Cardiac muscle cell (in vitro differentiated cells and primary cell): ENCODE measurements around the gene PDX1. TPM values are rescaled to one million over a fixed set of nuclear protein-coding genes. Genes with fewer than 3 reads are reported as not detected.

Source experiments
- DNase-seq, 2 donors: peaks; one replicate each; pipeline versions ENCODE4 v3.0.0 to v3.0.0-alpha.2; 2010 to 2017; ENCODE audit warnings: low read depth in 1 of 2, low spot score in 1 of 2
- H3K27ac ChIP-seq: fragments of 200-600 bp; sonication (generic); 2 replicates; pipeline ENCODE4 v1.5.1; 2016
- H3K27me3 ChIP-seq: fragments of 200-600 bp; sonication (generic); 2 replicates; pipeline ENCODE4 v1.6.0; 2016; ENCODE audit warnings: control low read depth
- H3K36me3 ChIP-seq: fragments of 200-600 bp; sonication (generic); 2 replicates; pipeline ENCODE4 v1.5.1; 2016; ENCODE audit warnings: control low read depth
- H3K4me1 ChIP-seq: fragments of 200-600 bp; sonication (generic); 2 replicates; pipeline ENCODE4 v1.8.1; 2017; ENCODE audit warnings: low read depth, mild to moderate bottlenecking, mixed run types
- H3K4me3 ChIP-seq: fragments of 200-600 bp; sonication (generic); 2 replicates; pipeline ENCODE4 v1.5.1; 2016; ENCODE audit warnings: mild to moderate bottlenecking
- H3K9me3 ChIP-seq: fragments of 200-600 bp; sonication (generic); 2 replicates; pipeline ENCODE4 v1.5.1; 2017; ENCODE audit warnings: low read depth, mild to moderate bottlenecking, control low read depth
- CTCF ChIP-seq: IDR thresholded peaks from 2 replicates; pipeline ENCODE4 v1.5.1; 2012; ENCODE audit warnings: low read depth, mild to moderate bottlenecking, low read length
- polyA plus RNA-seq: library from polyadenylated mRNA; unstranded; fragments of >200 nt; fragmentation: Nextera tagmentation; extraction: Ambion mirVana; gene quantifications from 2 replicates; pipeline ENCODE4 v1.2.1, GENCODE V29; 2016
- total RNA-seq: library from RNA; depleted of rRNA; stranded (reverse); fragments of >200 nt; gene quantifications from 2 replicates; pipeline ENCODE4 v1.2.3, GENCODE V29; 2016

The PDX1 gene
- total and polyA plus RNA-seq, 2 experiments from 2014 or later = not detected

- Histone ChIP-seq H3K9me3 (no peaks in the 10 kb centered on the region), H3K4me3 (no peak overlapping the region), H3K4me1 (no peaks in the 10 kb centered on the region), H3K36me3 (no peaks in the 10 kb centered on the region), H3K27me3 (peaks cover 100% of the 10 kb centered on the region), H3K27ac (no peak overlapping the region)
- no peak for DNase-seq
- no peak for TF ChIP-seq CTCF
These were observed 7.9 kb downstream of the PDX1 start for GRCh38 chr13:27927444-27928352.

- Histone ChIP-seq H3K27ac (no peak overlapping the region), H3K27me3 (peaks cover 100% of the 10 kb centered on the region), H3K4me3 (no peak overlapping the region), H3K36me3 (no peaks in the 10 kb centered on the region), H3K9me3 (no peaks in the 10 kb centered on the region), H3K4me1 (no peaks in the 10 kb centered on the region)
- DNase-seq = no peak
- no peak for TF ChIP-seq CTCF
These were observed 8.6 kb downstream of the PDX1 start for GRCh38 chr13:27928353-27928804.

GRCh38 chr13:27928805-27929753, 9.3 kb downstream of the PDX1 start:
- Histone ChIP-seq H3K4me1 (no peaks in the 10 kb centered on the region), H3K27me3 (peaks cover 100% of the 10 kb centered on the region), H3K36me3 (no peaks in the 10 kb centered on the region), H3K27ac (no peak overlapping the region), H3K4me3 (no peak overlapping the region), H3K9me3 (no peaks in the 10 kb centered on the region)
- no peak for TF ChIP-seq CTCF
- no peak for DNase-seq

- Histone ChIP-seq H3K36me3 (no peaks in the 10 kb centered on the region), H3K27ac (no peak overlapping the region), H3K4me1 (no peaks in the 10 kb centered on the region), H3K4me3 (no peak overlapping the region), H3K27me3 (peaks cover 96% of the 10 kb centered on the region), H3K9me3 (no peaks in the 10 kb centered on the region)
- no peak for TF ChIP-seq CTCF
- DNase-seq = no peak
These were observed 10.1 kb downstream of the PDX1 start for GRCh38 chr13:27929868-27930267.

GRCh38 chr13:27933118-27933517, 13.3 kb downstream of the PDX1 start:
- no peak for DNase-seq
- no peaks in the 10 kb centered on the region for H3K4me1 ChIP-seq
- TF ChIP-seq CTCF = no peak
- no peaks in the 10 kb centered on the region for H3K36me3 ChIP-seq
- no peaks in the 10 kb centered on the region for H3K9me3 ChIP-seq
- H3K4me3 ChIP-seq = no peak overlapping the region
- no peak overlapping the region for H3K27ac ChIP-seq
- H3K27me3 ChIP-seq = peaks cover 69% of the 10 kb centered on the region
